Fibroblast of mammary gland (primary cell): ENCODE results near the gene AFAP1.

Source experiments
- DNase-seq: peaks from one replicate; pipeline ENCODE4 v3.0.0-alpha.2; 2010; ENCODE audit warnings: low read depth
- H3K4me3 ChIP-seq: 2 replicates; pipeline ENCODE4 v1.5.1; 2011; ENCODE audit warnings: low read depth, mild to moderate bottlenecking, low read length, moderate library complexity; ENCODE audit not compliant: control insufficient read depth
- TF ChIP-seq, protein P1 (sequence below): conservative IDR thresholded peaks from 2 replicates; pipeline ENCODE4 v1.5.1; 2011; ENCODE audit warnings: low read depth, low read length, inconsistent platforms; ENCODE audit not compliant: control insufficient read depth, insufficient read depth

AFAP1 gene

DNA sequence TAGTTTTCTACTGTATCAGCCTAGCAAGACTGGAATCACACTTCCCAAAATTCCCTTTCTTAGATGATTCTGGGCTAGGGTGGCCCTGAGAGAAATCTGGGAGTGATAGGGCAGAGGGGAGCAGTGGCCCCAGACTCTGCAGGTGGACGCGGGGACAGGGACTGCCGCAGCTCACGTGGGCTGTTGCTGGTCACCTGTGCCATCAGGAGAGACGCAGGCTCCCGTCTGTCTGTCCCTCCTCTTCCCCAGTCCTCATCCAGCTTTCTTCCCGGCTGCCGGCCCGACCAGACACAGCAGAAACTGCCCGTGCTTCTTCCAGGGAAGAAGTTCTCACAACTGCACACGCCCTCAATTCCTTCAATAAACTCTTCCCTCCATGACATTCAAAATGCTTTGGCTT is 86.4 kb downstream of the AFAP1 start:
- no peak for DNase-seq
- H3K4me3 ChIP-seq = no peak overlapping the region
- TF ChIP-seq, protein P1, sequence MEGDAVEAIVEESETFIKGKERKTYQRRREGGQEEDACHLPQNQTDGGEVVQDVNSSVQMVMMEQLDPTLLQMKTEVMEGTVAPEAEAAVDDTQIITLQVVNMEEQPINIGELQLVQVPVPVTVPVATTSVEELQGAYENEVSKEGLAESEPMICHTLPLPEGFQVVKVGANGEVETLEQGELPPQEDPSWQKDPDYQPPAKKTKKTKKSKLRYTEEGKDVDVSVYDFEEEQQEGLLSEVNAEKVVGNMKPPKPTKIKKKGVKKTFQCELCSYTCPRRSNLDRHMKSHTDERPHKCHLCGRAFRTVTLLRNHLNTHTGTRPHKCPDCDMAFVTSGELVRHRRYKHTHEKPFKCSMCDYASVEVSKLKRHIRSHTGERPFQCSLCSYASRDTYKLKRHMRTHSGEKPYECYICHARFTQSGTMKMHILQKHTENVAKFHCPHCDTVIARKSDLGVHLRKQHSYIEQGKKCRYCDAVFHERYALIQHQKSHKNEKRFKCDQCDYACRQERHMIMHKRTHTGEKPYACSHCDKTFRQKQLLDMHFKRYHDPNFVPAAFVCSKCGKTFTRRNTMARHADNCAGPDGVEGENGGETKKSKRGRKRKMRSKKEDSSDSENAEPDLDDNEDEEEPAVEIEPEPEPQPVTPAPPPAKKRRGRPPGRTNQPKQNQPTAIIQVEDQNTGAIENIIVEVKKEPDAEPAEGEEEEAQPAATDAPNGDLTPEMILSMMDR = no peak

DNA sequence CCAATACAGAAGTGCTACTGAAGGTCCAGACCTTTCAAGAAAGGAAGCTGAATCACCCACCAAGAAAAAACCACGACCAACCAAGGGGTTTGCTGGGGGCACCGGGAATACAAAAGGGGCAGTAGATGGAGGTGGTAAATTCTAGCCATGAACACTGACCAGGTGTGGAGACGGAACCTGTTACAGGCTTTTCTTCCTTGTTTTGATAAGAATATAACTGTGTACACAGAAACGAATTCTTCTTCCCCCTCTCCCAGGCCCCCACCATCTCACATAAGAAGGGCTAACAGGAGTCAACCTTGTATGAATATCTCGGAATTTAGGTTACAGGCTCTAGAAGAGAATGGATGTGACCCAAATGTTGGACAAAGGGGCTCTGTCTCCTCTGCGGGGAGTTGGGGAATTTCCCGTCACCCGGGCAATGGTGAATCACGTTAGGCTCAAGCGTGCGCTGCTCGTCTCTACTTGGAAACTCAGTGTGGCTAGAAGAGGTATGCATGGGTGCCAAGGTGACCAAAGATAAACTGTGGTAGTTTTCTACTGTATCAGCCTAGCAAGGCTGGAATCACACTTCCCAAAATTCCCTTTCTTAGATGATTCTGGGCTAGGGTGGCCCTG is 87.0 kb downstream of the AFAP1 start:
- DNase-seq = no peak
- TF ChIP-seq, protein P1 = no peak

DNA sequence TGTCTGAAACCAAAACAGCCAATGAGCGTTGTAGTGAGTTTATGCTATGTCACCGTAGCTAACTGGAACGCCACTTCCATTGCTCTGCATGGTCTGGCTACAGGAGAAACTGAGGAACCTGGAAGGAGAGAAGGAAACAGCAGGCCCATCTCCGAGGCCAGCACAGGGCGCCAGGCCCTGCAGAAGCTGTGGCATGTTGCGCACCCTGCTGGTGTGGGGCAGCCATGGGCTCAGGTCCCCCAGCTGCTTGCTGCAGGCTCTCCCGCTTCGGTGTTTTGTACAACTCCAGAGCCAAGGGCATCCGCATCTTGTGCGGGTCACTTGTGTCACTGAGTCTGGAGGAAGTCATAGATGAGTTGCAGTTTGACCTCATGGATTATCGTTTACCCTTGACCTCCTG is 89.2 kb downstream of the AFAP1 start:
- DNase-seq = no peak
- H3K4me3 ChIP-seq = no peak overlapping the region
- TF ChIP-seq, protein P1 = no peak

More for the DNA sequence above, 87.0 kb downstream of the AFAP1 start:
- H3K4me3 ChIP-seq = no peak overlapping the region

DNA sequence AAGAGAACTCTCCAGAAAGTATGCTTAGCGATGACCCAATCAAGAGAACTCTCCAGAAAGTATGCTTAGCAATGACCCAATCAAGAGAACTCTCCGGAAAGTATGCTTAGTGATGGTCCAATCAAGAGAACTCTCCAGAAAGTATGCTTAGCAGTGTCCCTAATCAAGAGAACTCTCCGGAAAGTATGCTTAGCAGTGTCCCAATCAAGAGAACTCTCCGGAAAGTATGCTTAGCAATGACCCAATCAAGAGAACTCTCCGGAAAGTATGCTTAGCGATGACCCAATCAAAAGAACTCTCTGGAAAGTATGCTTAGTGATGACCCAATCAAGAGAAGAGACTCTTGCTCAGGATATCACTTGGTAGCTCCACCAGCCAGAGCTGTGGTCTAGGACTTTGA is 92.5 kb downstream of the AFAP1 start:
- DNase-seq = no peak
- TF ChIP-seq, protein P1 = no peak
- H3K4me3 ChIP-seq = no peak overlapping the region

DNA sequence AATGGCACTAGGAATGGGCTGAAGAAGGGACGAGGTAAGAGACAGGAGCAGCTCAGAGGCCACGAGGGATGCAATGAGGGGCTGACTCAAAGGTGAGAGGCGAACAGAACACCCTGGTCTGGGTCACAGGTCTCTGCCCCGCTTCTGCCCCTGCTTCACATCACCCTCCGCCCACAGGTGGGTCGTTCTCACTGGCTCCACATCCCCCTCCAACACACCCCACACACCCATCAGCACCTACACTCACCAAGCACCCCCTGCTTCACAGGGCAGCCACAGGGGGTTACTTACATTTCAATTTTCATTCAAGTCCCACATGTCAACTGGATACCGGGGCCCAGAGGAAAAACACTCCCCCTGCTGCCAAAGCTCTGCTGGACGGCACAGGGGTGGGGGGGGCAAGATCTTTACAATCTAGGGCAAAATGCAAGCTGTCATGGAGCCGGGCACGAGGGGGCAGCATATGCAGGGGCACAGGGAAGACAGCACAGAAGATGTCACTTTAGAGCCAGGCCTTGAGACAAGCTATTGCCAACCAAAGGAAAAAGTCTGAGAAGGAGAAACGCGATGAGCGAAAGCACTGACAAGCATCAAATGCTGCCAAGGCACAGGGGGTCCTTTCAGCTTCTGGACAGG is 94.0 kb downstream of the AFAP1 start:
- TF ChIP-seq, protein P1 = peak; percentile 20
- DNase-seq = peak; percentile 44
- no peak overlapping the region for H3K4me3 ChIP-seq

DNA sequence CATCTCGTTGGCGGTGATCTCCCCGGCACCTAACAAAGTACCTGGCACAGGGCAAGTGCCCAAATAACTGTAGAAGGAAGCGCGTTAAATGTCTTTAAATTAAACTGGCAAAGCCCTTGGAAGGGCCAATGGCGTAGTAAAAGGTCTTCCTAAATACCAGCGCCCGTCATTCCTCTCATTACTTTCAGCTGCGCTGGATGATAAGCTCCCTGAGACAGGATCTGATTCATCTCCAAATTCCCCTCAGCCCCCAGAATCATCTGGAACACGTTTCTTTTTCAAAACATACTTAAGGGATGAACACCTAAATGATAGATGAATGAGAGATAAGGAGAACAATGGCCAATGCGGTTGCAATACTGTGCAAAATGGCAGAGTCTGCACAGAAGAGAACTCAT is 95.1 kb downstream of the AFAP1 start:
- H3K4me3 ChIP-seq = no peak overlapping the region
- TF ChIP-seq, protein P1 = no peak
- DNase-seq = peak; percentile 93
